NCI-H82 treated with DMSO at 0.1 percent for 48 hours (cell line): ENCODE measurements around the gene MIDN.

Experiments
- DNase-seq: peaks from one replicate; lab custom pipeline; 2025; ENCODE audit not compliant: unreplicated experiment; lab: John Stamatoyannopoulos, UW

MIDN gene

GRCh38 chr19:1269478-1270212 lies 21.3 kb downstream of the MIDN start:
- DNase-seq: peak; percentile 31

GRCh38 chr19:1270213-1270853 lies 21.9 kb downstream of the MIDN start:
- DNase-seq: no peak

- no peak for DNase-seq
Observed at GRCh38 chr19:1270854-1271527, 22.6 kb downstream of the MIDN start.

- no peak for DNase-seq
Observed at GRCh38 chr19:1271528-1272422, 23.4 kb downstream of the MIDN start.

- DNase-seq: no peak
Observed at GRCh38 chr19:1272423-1273262, 24.3 kb downstream of the MIDN start.

- DNase-seq: no peak
Observed at GRCh38 chr19:1273263-1274041, 25.1 kb downstream of the MIDN start.

- no peak for DNase-seq
Observed at GRCh38 chr19:1274081-1274851, 25.9 kb downstream of the MIDN start.

GRCh38 chr19:1274852-1275259 lies 26.5 kb downstream of the MIDN start:
- DNase-seq: no peak

- DNase-seq: peak; percentile 57
Observed at GRCh38 chr19:1275260-1275975, 27.0 kb downstream of the MIDN start, which contains the start of gene FAM174C. Gene FAM174C (plus strand): TSS chr19:1275530. CDS start chr19:1275550, 20 bp downstream.

- DNase-seq: no peak
Observed at GRCh38 chr19:1275976-1276627, 27.7 kb downstream of the MIDN start.

GRCh38 chr19:1276628-1277022 lies 28.2 kb downstream of the MIDN start:
- no peak for DNase-seq

- no peak for DNase-seq
Observed at GRCh38 chr19:1277061-1277460, 28.7 kb downstream of the MIDN start.

GRCh38 chr19:1278074-1278473 lies 29.7 kb downstream of the MIDN start:
- no peak for DNase-seq

GRCh38 chr19:1278713-1279660 lies 30.6 kb downstream of the MIDN start:
- DNase-seq: no peak

- DNase-seq: no peak
Observed at GRCh38 chr19:1279782-1280341, 31.5 kb downstream of the MIDN start.
